ENCODE results near the gene ST6GAL1. TPM values are rescaled to one million over a fixed set of nuclear protein-coding genes. Genes with fewer than 3 reads are reported as not detected.
"Not testable (repeated sequence)": the region's sequence is repeated elsewhere in the genome, so short reads cannot be mapped to it uniquely, and the experiment has no call there.

ST6GAL1 gene
- total and polyA plus RNA-seq, 2 of the 4 experiments (the other 2 are of a cell fraction) = 1.4 to 2.9 TPM

DNA sequence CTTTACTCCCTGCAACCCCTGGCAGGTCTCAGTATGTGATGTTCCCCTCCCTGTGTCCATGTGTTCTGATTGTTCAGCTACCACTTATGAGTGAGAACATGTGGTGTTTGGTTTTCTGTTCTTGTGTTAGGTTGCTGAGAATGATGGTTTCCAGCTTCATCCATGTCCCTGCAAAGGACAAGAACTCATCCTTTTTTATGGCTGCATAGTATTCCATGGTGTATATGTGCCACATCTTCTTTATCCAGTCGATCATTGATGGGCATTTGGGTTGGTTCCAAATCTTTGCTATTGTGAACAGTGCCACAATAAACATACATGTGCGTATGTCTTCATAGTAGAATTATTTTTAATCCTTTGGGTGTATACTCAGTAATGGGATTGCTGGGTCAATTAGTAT lies 26.6 kb upstream of the ST6GAL1 start:
- H2AK9ac ChIP-seq (replicated peaks; ENCODE audit: low read depth, low read length, poor library complexity); H3K56ac ChIP-seq (ENCODE audit: extremely low read depth, insufficient read depth, low read length); H3K79me1 ChIP-seq (ENCODE audit: low read depth in 1 of 2, low read length in 2 of 2); H3K36me3 ChIP-seq (ENCODE audit: control insufficient read depth, insufficient read depth, low read length); ATAC-seq (ENCODE audit: low read depth); H3K4me3 ChIP-seq (ENCODE audit: insufficient read depth, low read depth, low read length); H2AFZ ChIP-seq (replicated peaks; ENCODE audit: low read length, poor library complexity); POLR2A ChIA-PET (ENCODE audit: unreplicated experiment); in situ Hi-C loops (cut with MboI; ENCODE audit: low sequenced_read_pairs); DNase-seq; H3K9me1 ChIP-seq (ENCODE audit: insufficient read depth, low read length); H3K27me3 ChIP-seq (ENCODE audit: control insufficient read depth, insufficient read depth, low read length); H4K8ac ChIP-seq (ENCODE audit: low read depth in 2 of 2, low read length in 2 of 2); CTCF ChIA-PET; H3K9ac ChIP-seq (ENCODE audit: low read depth, low read length); H2BK120ac ChIP-seq (ENCODE audit: low read depth, low read length); H4K20me1 ChIP-seq (ENCODE audit: insufficient read depth, low read length); H3K4ac ChIP-seq (ENCODE audit: low read depth, low read length); dilution Hi-C loops (cut with HindIII; ENCODE audit: low sequenced_read_pairs, unreplicated experiment); H2AK5ac ChIP-seq (ENCODE audit: low read depth, low read length); H2BK15ac ChIP-seq (ENCODE audit: low read depth, low read length); H3K27ac ChIP-seq (ENCODE audit: insufficient read depth, low read length); H3K9me3 ChIP-seq (ENCODE audit: control insufficient read depth, insufficient read depth, low read length); H4K5ac ChIP-seq (ENCODE audit: low read depth, low read length); intact Hi-C loops (cut with micrococcal nuclease); H2BK20ac ChIP-seq (ENCODE audit: low read depth, low read length); H3K14ac ChIP-seq (replicated peaks; ENCODE audit: low read depth, low read length); BruUV-seq (replicated peaks); H3K18ac ChIP-seq (ENCODE audit: low read depth, low read length); H2BK5ac ChIP-seq (ENCODE audit: low read depth, low read length, poor library complexity, severe bottlenecking); H3K23ac ChIP-seq (ENCODE audit: low read depth, low read length); H3K4me2 ChIP-seq (ENCODE audit: low read depth, low read length); H3K4me1 ChIP-seq (ENCODE audit: control insufficient read depth, insufficient read depth, low read length); H4K91ac ChIP-seq (ENCODE audit: insufficient read depth, low read depth, low read length): not testable (repeated sequence)
- WGBS, 2 experiments (ENCODE audit: extremely low coverage in 2 of 2, insufficient read length in 1 of 2) = no CpG with 5 or more reads among the region's 2 CpGs
